Ramos (cell line): Measurements from ENCODE around the gene PRTN3.
"Not testable (repeated sequence)": the region's sequence is repeated elsewhere in the genome, so short reads cannot be mapped to it uniquely, and the experiment has no call there.

Experiments used
- in situ Hi-C: fragments of 300-500 bp; cut with MboI; formaldehyde crosslinking; loops from one replicate; pipeline ENCODE4 v1.14.3; 2022; ENCODE audit warnings: low sequenced_read_pairs; ENCODE audit not compliant: unreplicated experiment

The PRTN3 gene

GRCh38 chr19:876780-877314 lies 36.0 kb downstream of the PRTN3 start:
- in situ Hi-C loops: no loop called here

GRCh38 chr19:877992-878660 lies 37.3 kb downstream of the PRTN3 start:
- in situ Hi-C loops: not testable (repeated sequence)

GRCh38 chr19:878751-879561 lies 38.2 kb downstream of the PRTN3 start:
- in situ Hi-C loops: not testable (repeated sequence)

DNA sequence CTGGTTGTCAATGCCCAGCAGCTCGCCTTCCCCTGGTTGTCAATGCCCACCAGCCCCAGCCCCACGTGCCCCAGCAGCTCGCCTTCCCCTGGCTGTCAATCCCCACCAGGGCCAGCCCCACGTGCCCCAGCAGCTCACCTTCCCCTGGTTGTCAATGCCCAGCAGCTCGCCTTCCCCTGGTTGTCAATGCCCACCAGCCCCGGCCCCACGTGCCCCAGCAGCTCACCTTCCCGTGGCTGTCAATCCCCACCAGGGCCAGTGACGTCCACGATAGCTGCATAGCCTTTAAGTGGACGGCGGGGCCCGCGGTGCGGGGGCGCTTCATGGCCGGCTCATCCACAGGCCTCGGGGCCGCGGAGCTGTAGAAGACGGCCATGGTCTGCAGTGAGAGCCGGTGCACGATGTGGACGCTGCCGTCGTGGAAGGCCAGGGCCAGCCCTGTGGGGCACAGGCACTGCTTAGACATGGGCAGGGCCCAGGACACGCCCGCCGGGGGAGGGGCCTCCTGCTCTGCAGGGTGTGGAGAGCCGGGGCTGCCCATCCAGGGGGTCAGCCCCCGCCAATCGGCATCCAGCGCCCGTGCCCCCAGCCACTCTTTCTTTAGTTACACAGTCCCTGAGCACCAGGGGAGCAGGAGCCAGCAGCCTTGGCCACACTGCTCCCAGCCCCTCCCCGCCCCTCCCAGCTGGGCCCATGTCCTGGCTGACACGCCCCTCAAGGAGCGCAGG lies 39.1 kb downstream of the PRTN3 start:
- in situ Hi-C loops: no loop called here

DNA sequence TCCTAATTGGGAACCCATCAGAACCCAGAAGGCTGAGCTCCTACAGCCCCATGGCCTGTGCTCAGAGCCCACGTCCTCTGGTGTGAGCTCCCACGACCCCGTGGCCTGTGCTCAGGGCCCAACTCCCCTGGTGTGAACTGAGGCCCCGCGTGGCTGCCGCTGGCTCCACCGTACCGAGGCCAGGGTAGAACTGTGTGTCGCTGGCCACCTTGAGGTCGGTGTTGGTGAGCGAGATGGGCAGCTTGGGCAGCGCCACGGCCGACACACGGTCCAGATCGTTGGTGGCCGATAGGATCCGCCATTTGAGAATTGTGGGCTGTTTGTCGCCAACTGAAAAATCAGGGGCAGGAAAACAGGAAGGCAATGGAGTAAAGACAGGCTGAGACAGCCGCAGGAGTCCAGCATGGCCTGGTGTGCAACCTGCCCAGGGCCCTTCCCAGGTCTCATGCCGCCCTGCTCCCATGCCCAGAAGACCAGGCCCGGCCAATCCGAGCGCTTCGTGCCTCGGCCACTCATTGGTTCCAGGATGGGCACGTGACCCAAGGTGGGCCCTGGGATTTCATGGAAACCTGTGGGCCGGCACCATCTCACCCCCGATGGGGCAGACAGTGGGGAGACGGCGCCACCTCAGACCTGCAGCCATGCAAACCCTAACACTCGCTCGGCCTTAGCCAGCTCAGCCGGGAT lies 40.7 kb downstream of the PRTN3 start:
- in situ Hi-C loops: no loop called here

DNA sequence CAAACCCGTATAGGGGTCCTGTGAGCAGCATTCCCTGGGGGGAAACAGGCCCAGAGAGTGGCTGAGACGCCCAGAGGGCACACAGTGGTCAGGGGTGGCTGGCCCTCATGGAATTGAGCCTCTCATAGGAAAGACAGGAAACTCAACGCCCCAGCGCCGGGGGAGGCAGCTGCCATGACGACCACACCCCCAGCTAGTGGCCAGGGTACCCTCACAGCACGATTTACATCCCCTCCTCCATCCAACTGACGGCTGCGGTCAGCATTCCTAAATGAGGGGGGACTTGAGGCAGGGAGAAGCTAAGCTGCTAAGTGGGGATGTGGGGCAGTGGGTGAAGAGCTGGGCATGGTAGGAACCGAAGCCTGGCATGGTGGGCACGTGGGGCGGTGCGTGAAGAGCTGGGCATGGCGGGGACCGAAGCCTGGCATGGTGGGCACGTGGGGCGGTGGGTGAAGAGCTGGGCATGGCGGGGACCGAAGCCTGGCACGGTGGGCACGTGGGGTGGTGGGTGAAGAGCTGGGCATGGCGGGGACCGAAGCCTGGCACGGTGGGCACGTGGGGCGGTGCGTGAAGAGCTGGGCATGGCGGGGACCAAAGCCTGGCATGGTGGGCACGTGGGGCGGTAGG lies 42.2 kb downstream of the PRTN3 start:
- in situ Hi-C loops: no loop called here

DNA sequence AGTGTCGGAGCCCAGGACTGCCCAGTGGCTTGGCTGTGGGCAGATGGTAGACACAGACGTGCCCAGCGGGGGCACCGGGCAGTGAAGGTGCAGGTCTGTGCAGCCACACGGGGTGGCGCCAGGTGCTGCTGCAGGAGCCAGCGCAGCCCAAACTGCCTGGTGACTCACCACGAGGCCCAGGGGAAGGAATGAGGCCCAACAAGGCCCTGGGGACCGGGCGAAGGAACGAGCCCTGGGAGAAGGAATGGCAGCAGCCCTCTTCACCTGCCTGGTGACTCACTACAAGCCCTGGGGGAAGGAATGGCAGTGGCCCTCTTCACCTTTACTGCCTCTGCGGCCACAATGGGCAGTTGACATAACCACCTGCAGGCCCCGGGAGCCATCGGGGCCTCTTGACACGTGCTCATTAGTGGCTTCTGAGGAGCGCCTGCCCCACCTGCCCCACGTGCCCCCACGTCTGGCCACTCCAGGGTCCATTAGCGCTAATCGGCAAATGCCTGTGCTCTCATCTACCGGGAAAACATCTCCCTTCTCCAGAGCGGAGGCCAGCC lies 42.9 kb downstream of the PRTN3 start:
- in situ Hi-C loops: no loop called here

DNA sequence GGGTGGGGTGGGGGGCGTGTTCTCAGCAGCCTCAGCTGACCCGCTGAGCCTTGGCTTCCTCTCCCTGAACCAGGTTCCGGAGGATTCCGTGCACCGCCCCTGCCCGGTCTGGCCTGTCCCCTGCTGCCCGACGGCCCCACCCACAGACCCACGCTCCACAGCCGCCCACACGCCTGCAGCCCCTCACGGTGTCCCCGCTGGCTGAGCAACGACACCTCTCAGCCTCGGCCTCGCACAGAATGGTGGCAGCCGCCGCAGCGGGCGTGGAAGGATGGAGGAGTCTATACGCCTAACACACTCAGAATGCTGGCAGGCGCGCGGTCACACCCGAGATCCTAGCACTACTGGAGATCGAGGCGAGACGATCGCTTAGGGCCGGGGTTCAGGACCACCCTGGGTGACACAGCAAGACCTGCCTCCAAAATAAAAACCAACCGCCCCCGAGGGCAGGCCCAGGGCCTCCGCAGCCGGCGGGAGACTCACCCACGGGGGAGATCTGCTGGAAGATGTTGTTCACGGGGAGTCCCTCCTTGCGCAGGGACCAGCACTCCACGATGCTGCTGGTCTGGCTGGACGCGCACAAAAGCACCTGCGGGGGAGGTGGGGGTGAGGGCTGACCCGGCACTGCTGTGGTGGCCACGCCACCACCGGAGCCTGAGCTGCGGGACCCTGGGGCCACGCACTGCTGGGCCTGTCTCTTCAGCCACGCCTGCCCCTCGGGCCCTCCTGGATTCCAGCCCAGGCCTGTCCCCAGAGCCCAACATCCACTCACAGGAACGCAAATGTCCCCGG lies 43.8 kb downstream of the PRTN3 start:
- in situ Hi-C loops: no loop called here

DNA sequence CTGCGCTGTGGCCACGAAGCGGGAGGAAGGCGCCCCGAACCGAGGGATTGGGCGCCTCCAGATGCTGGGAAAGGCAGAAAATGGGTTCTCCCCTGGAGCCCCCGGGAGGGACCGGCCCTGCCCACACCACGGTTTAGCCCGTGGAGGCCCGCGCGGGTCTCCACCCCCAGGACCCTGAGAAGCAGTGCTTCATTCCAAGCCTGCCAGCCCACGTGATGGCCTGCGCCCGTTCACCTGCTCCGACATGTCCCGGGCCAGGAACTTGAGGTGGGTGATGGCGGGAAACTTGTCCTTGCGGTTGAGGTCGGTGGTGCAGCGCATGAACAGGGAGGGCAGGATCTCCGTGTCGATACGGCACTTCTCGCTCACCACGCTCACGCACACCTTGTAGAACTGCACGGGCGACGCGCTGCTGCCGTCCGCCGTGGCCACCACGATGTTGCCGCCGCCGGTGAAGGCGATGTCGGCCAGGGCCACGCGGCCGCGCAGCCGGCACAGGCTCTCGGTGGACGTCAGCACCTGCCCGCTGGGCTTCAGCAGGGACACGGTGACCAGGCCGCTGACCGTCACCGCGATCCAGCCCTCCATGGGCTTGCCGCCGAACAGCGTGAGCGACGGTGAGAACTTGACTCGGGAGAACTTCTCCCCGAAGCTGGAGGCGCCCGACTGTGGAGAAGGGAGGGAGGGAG lies 44.9 kb downstream of the PRTN3 start:
- in situ Hi-C loops: no loop called here

DNA sequence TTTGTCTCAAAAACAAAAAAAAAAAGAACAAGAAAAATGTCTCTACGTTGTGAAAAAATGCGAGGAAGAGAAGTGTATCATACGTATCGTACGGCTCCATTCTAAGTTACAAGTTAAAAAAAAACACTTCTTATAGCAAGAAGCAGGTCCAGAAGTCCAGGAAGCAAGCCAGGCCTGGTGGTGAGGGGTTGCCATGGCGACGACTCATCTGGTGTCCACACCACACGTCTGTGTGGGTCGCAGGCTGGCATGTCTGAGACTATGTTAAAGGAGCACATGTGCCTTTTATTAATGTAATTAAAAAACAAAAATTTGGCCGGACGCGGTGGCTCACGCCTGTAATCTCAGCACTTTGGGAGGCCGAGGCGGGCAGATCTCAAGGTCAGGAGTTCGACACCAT lies 46.3 kb downstream of the PRTN3 start:
- in situ Hi-C loops: no loop called here

DNA sequence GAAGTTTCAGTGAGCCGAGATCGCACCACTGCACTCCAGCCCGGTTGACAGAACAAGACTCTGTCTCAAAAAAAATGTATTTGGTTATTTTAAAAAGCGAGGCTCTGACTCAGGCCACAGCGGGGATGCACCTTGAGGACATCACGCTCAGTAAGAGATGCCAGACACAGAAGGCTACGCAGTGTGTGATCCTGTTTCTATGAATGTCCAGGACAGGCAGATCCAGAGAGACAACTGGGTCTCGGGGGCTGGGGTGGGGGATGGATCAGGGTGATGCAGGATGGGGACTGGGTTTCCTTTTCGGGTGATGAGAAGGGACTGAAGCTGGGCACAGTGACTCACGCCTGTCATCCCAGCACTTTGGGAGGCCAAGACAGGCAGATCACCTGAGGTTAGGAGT lies 46.8 kb downstream of the PRTN3 start:
- in situ Hi-C loops: no loop called here

DNA sequence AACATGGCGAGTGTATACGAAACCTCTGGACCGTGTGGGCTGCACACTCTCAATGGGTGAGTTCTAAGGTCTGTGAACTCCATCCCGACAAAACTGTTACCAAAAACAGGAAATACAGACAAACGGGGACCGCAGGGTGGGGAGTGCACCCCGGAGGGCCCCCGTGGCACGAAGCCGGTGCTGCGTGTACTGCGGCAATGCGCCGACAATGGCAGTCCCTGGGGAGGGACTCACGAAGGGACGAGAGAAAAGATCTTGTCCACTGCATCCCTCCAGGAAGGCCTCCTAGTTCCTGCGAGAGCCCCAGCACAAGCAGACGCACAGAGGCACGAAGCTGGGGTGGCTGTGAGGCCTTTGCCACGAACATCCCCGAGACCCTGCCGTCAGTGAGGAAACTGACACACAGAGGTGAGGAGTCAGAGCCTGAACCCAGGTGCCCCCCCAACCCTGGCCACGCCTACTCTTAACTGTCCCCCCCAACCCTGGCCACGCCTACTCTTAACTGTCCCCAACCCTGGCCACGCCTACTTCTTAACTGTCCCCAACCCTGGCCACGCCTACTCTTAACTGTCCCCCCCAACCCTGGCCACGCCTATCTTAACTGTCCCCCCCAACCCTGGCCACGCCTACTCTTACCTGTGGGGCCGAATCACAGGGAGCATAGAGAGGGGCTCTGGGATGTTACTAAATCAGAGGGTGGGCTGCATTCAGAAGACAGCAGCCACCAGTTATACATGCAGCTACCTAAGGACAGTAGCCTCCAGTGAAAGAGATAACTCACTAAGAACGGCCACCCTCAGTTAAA lies 48.0 kb downstream of the PRTN3 start:
- in situ Hi-C loops: no loop called here

DNA sequence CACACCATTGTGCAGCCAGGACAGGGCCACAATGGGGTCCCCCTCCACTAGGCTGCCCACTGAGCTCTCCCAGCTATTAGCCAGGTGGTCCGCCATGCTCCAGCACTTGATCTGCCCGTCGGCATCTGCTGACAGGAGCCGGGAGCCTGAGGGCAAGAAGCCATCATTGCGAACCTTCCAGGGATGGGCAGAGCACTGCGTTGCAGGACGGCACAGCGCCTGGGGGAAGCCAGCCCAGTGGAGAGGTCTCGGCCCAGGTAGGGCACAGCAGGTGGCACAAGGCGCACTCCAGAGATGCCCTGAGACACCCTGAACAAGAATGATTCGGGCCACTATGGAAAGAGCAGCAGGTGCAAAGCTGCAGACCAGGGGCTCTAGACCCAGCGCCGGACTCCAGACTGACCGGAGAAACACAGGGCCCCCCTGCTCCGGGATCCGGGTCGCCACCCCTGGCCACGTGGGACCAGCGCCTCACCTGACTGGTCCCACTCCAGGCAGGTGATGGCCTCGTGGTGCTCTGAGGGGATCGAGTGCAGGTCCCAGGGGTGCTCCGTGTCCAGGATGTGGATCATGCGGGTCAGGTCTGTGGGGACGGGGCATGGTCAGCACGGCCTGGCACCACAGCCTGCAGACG lies 49.0 kb downstream of the PRTN3 start:
- in situ Hi-C loops: no loop called here

GRCh38 chr19:890831-891230 lies 50.0 kb downstream of the PRTN3 start:
- in situ Hi-C loops: no loop called here

GRCh38 chr19:891421-892200 lies 50.8 kb downstream of the PRTN3 start:
- in situ Hi-C loops: not testable (repeated sequence)

- in situ Hi-C loops: no loop called here
These were observed 51.6 kb downstream of the PRTN3 start for GRCh38 chr19:892243-892893.
